ENCODE results near the gene METTL21C.

DNA sequence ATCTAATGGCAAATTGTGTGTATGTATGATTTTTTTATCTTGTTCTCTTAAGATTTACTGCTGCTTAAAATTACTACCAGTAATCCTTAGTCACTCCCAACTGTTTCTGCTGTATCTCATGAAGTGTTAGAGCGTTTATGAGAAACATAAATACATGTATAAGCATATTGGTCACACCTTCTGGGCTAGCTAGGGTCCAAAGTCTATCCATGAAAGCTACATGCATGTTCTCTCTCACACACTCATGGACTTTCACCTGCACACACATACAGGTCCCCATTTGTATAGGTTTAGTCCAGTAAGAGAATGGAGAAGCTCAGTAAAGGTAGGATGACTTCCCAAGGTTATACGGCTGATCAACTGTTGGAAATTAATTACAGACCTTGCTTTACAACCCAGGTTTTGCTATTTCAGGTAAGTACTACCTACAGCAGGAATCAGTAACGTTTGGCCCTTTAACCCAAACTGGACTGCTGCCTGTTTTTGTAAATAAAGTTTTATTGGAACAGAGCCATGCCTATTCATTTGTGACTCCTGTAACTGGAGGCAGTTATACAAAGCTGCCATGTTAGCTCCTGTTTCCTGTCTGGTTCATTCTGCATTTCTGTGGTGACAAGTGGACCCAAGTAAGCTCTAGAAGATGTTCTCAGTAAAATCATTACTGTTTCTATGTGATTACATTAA lies 15.3 kb downstream of the METTL21C start:
- TF ChIP-seq CTCF (conservative IDR thresholded peaks at IDR 0.05; ENCODE audit: low read depth, low read length) (no peak), EZH2 (IDR thresholded peaks at IDR 0.05; ENCODE audit: borderline replicate concordance, low read depth, low read length, poor library complexity, severe bottlenecking) (no peak)
